ENCODE data around the gene PGK2. TPM values are rescaled to one million over a fixed set of nuclear protein-coding genes. Genes with fewer than 3 reads are reported as not detected.

Gene PGK2
- not detected in 2 replicates for total RNA-seq (ENCODE audit: low replicate concordance)

- TF ChIP-seq CTCF (IDR thresholded peaks at IDR 0.05; ENCODE audit: insufficient read depth, low read length) = no peak
- no peak for DNase-seq (ENCODE audit: low read depth)
Observed at GRCh38 chr6:49787176-49787575, at the start of gene PGK2. Gene PGK2 (minus strand): TSS chr6:49787285. CDS start chr6:49787187, 98 bp downstream.

GRCh38 chr6:49835140-49835539, 48.1 kb upstream of the PGK2 start:
- no peak for TF ChIP-seq CTCF (IDR thresholded peaks at IDR 0.05; ENCODE audit: insufficient read depth, low read length)
- no peak for DNase-seq (ENCODE audit: low read depth)
- no peak overlapping the region for H3K4me3 ChIP-seq (ENCODE audit: low read depth, low read length)

More at GRCh38 chr6:49787176-49787575, at the start of gene PGK2:
- no peak within 1 kb of the TSS for H3K4me3 ChIP-seq (ENCODE audit: low read depth, low read length)

- H3K4me3 ChIP-seq (ENCODE audit: low read depth, low read length) = no peak overlapping the region
- TF ChIP-seq CTCF (IDR thresholded peaks at IDR 0.05; ENCODE audit: insufficient read depth, low read length) = no peak
- DNase-seq (ENCODE audit: low read depth) = no peak
Observed at GRCh38 chr6:49833386-49833785, 46.3 kb upstream of the PGK2 start.

- no peak for DNase-seq (ENCODE audit: low read depth)
- no peak overlapping the region for H3K4me3 ChIP-seq (ENCODE audit: low read depth, low read length)
- no peak for TF ChIP-seq CTCF (IDR thresholded peaks at IDR 0.05; ENCODE audit: insufficient read depth, low read length)
Observed at GRCh38 chr6:49826743-49827406, 39.8 kb upstream of the PGK2 start.

- no peak for TF ChIP-seq CTCF (IDR thresholded peaks at IDR 0.05; ENCODE audit: insufficient read depth, low read length)
- DNase-seq (ENCODE audit: low read depth) = no peak
- H3K4me3 ChIP-seq (ENCODE audit: low read depth, low read length) = no peak overlapping the region
Observed at GRCh38 chr6:49815166-49815565, 28.1 kb upstream of the PGK2 start.

GRCh38 chr6:49813248-49813647, 26.2 kb upstream of the PGK2 start:
- TF ChIP-seq CTCF (IDR thresholded peaks at IDR 0.05; ENCODE audit: insufficient read depth, low read length) = no peak
- no peak overlapping the region for H3K4me3 ChIP-seq (ENCODE audit: low read depth, low read length)
- no peak for DNase-seq (ENCODE audit: low read depth)

GRCh38 chr6:49806145-49806544, 19.1 kb upstream of the PGK2 start:
- no peak overlapping the region for H3K4me3 ChIP-seq (ENCODE audit: low read depth, low read length)
- TF ChIP-seq CTCF (IDR thresholded peaks at IDR 0.05; ENCODE audit: insufficient read depth, low read length) = no peak
- no peak for DNase-seq (ENCODE audit: low read depth)
